PC-9 (cell line): ENCODE measurements around the gene STEAP4.

ENCODE experiments used
- EZH2 ChIP-seq: fragments of 200-600 bp; sonication (generic); IDR thresholded peaks from 2 replicates; pipeline ENCODE4 v1.8.0; 2017; ENCODE audit warnings: antibody characterized with exemption, low read depth
- TF ChIP-seq, protein P1 (sequence below): fragments of 200-600 bp; sonication (generic); conservative IDR thresholded peaks from 2 replicates; pipeline ENCODE4 v1.6.1; 2017; ENCODE audit warnings: mixed run types, antibody characterized with exemption, mild to moderate bottlenecking, moderate library complexity

- TF ChIP-seq, protein P1, sequence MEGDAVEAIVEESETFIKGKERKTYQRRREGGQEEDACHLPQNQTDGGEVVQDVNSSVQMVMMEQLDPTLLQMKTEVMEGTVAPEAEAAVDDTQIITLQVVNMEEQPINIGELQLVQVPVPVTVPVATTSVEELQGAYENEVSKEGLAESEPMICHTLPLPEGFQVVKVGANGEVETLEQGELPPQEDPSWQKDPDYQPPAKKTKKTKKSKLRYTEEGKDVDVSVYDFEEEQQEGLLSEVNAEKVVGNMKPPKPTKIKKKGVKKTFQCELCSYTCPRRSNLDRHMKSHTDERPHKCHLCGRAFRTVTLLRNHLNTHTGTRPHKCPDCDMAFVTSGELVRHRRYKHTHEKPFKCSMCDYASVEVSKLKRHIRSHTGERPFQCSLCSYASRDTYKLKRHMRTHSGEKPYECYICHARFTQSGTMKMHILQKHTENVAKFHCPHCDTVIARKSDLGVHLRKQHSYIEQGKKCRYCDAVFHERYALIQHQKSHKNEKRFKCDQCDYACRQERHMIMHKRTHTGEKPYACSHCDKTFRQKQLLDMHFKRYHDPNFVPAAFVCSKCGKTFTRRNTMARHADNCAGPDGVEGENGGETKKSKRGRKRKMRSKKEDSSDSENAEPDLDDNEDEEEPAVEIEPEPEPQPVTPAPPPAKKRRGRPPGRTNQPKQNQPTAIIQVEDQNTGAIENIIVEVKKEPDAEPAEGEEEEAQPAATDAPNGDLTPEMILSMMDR, result no peak
- no peak for TF ChIP-seq EZH2
Measured at GRCh38 chr7:88226886-88227516, 79.7 kb downstream of the STEAP4 start.
